Measurements from ENCODE around the gene LDLRAD3. TPM values are rescaled to one million over a fixed set of nuclear protein-coding genes. Genes with fewer than 3 reads are reported as not detected.

Gene LDLRAD3
- total RNA-seq, 4 donors from 2014 or later = 19.4 to 49.5 (median 31.0) TPM

GRCh38 chr11:36211761-36212430 is 268.0 kb downstream of the LDLRAD3 start:
- DNase-seq (ENCODE audit: low spot score in 2 of 2) = no peak
- H3K4me1 ChIP-seq = no peaks in the 10 kb centered on the region
- H3K36me3 ChIP-seq = no peaks in the 10 kb centered on the region
- no peak overlapping the region for H3K27ac ChIP-seq
- 65 to 71% methylated on average over 8 of the region's 8 CpGs for WGBS, 2 donors
- H3K4me3 ChIP-seq = no peak overlapping the region
- H3K9me3 ChIP-seq = no peaks in the 10 kb centered on the region
- TF ChIP-seq EP300 (IDR thresholded peaks at IDR 0.05) (no peak), POLR2A (IDR thresholded peaks at IDR 0.05) (no peak)
- TF ChIP-seq, protein P1, sequence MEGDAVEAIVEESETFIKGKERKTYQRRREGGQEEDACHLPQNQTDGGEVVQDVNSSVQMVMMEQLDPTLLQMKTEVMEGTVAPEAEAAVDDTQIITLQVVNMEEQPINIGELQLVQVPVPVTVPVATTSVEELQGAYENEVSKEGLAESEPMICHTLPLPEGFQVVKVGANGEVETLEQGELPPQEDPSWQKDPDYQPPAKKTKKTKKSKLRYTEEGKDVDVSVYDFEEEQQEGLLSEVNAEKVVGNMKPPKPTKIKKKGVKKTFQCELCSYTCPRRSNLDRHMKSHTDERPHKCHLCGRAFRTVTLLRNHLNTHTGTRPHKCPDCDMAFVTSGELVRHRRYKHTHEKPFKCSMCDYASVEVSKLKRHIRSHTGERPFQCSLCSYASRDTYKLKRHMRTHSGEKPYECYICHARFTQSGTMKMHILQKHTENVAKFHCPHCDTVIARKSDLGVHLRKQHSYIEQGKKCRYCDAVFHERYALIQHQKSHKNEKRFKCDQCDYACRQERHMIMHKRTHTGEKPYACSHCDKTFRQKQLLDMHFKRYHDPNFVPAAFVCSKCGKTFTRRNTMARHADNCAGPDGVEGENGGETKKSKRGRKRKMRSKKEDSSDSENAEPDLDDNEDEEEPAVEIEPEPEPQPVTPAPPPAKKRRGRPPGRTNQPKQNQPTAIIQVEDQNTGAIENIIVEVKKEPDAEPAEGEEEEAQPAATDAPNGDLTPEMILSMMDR (IDR thresholded peaks at IDR 0.05) = no peak
- H3K27me3 ChIP-seq = no peaks in the 10 kb centered on the region

DNA sequence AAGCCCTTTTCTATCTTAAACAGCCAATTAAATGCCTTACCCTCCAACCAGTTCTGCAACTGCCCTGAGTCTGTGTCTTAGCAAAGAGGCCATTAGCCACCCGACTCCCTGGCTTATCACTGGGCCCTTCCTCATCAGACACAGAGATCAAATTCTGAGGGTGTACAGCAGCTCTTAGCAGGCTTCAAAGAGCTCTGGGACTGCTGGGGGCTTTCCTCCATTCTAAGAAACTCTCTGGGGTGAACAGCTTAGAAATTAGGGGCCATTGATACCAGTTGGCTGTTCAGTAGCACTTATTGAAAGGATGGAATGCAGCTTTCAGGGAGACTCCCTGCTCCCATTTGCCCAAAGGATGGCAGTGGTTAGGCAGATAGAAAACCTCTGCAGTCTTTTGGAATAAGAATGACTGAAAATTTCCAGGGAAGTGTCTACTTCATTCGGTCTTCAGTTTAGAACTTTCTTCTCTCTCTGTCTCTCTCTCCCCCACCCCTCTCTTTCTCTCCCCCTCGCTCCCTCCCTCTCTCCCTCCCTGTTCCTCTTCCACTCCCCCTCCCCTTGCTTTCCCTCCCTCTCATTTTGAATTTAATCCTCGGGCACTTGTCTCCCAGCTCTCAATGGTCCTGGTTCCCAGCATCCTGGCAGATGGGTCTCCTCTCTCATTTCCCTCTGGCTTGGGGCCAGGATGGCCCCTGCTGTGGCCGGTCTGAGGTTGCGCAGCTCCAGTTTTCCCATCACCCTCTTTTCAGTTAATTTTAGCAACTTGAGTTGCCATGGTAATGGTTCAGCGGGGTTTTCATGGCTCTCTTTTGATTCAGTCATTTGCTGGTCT is 268.9 kb downstream of the LDLRAD3 start:
- DNase-seq (ENCODE audit: low spot score in 2 of 2) = no peak
- Histone ChIP-seq H3K27me3 (no peaks in the 10 kb centered on the region), H3K4me3 (no peak overlapping the region), H3K4me1 (no peaks in the 10 kb centered on the region), H3K36me3 (peaks cover 0 to 6% (median 0%) of the 10 kb centered on the region in 3 donors), H3K27ac (no peak overlapping the region), H3K9me3 (peaks cover 0 to 5% (median 0%) of the 10 kb centered on the region in 4 donors)
- 57 to 60% methylated on average over 7 of the region's 7 CpGs for WGBS, 2 donors
- TF ChIP-seq EP300 (IDR thresholded peaks at IDR 0.05) (no peak), POLR2A (IDR thresholded peaks at IDR 0.05) (no peak)
- TF ChIP-seq, protein P1 (IDR thresholded peaks at IDR 0.05) = no peak

- TF ChIP-seq POLR2A (IDR thresholded peaks at IDR 0.05) (no peak), EP300 (IDR thresholded peaks at IDR 0.05) (no peak)
- TF ChIP-seq, protein P1 (IDR thresholded peaks at IDR 0.05) = no peak
- 84 to 90% methylated on average over 6 to 7 of the region's 7 CpGs for WGBS, 2 donors
- Histone ChIP-seq H3K9me3 (peaks cover 0 to 10% (median 0%) of the 10 kb centered on the region in 4 donors), H3K27ac (no peak overlapping the region), H3K4me3 (no peak overlapping the region), H3K27me3 (no peaks in the 10 kb centered on the region), H3K4me1 (no peaks in the 10 kb centered on the region), H3K36me3 (peaks cover 0 to 10% (median 0%) of the 10 kb centered on the region in 3 donors)
- no peak for DNase-seq (ENCODE audit: low spot score in 2 of 2)
These were observed 269.6 kb downstream of the LDLRAD3 start for GRCh38 chr11:36213393-36213840.

DNA sequence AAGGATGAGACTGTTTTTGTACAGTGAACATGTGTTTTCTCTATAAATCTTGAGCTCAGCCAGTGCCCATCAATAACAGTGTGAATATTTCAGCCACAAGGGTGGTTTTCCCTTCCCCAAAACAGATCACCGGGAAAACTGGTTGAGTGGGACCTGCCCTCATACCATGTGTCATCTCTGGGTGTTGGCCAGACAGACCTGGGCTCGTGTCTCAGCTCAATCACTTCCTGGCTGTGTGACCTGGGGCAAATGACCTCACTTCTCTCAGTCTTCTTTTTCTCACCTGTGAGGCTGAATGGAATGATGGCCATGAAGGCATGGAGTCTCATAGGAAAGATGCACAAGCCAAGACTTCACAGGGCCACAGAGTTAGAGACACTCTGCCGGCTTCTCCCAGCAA is 270.6 kb downstream of the LDLRAD3 start:
- Histone ChIP-seq H3K27me3 (no peaks in the 10 kb centered on the region), H3K9me3 (peaks cover 0 to 18% (median 1%) of the 10 kb centered on the region in 4 donors), H3K27ac (no peak overlapping the region), H3K36me3 (peaks cover 0 to 17% (median 0%) of the 10 kb centered on the region in 3 donors), H3K4me1 (no peaks in the 10 kb centered on the region), H3K4me3 (no peak overlapping the region)
- WGBS, 2 donors = 85 to 91% methylated on average over 3 of the region's 3 CpGs
- no peak for DNase-seq (ENCODE audit: low spot score in 2 of 2)
- TF ChIP-seq, protein P1 (IDR thresholded peaks at IDR 0.05) = no peak
- TF ChIP-seq EP300 (IDR thresholded peaks at IDR 0.05) (no peak), POLR2A (IDR thresholded peaks at IDR 0.05) (no peak)
